HEK293 (cell line): ENCODE measurements around the gene SCAND1.

Source experiments
- CTCF ChIP-seq: fragments of 450-650 bp; formaldehyde crosslinking; IDR thresholded peaks from 2 replicates; pipeline ENCODE4 v1.5.1; 2016; ENCODE audit warnings: missing biosample characterization, missing genetic modification characterization
- KLF16 ChIP-seq: fragments of 450-650 bp; formaldehyde crosslinking; IDR thresholded peaks from 2 replicates; pipeline ENCODE4 v1.5.1; 2017; ENCODE audit warnings: missing biosample characterization, missing genetic modification characterization
- SP2 ChIP-seq: fragments of 450-650 bp; formaldehyde crosslinking; IDR thresholded peaks from 2 replicates; pipeline ENCODE4 v1.5.1; 2016; ENCODE audit warnings: missing biosample characterization, missing genetic modification characterization
- ZBTB7A ChIP-seq: fragments of 450-650 bp; formaldehyde crosslinking; IDR thresholded peaks from 2 replicates; pipeline ENCODE4 v1.5.1; 2016; ENCODE audit warnings: low read depth, missing biosample characterization, missing genetic modification characterization
- ZNF114 ChIP-seq: fragments of 450-650 bp; formaldehyde crosslinking; IDR thresholded peaks from 2 replicates; pipeline ENCODE4 v1.5.0; 2017; ENCODE audit warnings: missing biosample characterization, missing genetic modification characterization
- ZNF354C ChIP-seq: fragments of 450-650 bp; formaldehyde crosslinking; IDR thresholded peaks from 2 replicates; pipeline ENCODE4 v1.5.1; 2016; ENCODE audit warnings: missing biosample characterization, missing genetic modification characterization, low read depth, borderline replicate concordance
- ZNF530 ChIP-seq: fragments of 450-650 bp; formaldehyde crosslinking; IDR thresholded peaks from 2 replicates; pipeline ENCODE4 v1.5.1; 2016; ENCODE audit warnings: low read depth, missing biosample characterization, missing genetic modification characterization
- ZNF558 ChIP-seq: fragments of 450-650 bp; formaldehyde crosslinking; IDR thresholded peaks from 2 replicates; pipeline ENCODE4 v1.5.1; 2016; ENCODE audit warnings: missing biosample characterization, missing genetic modification characterization
- ZSCAN30 ChIP-seq: fragments of 450-650 bp; IDR thresholded peaks from 2 replicates; pipeline ENCODE4 v1.5.1; 2018; ENCODE audit warnings: missing biosample characterization, mild to moderate bottlenecking, missing genetic modification characterization, moderate library complexity
- TF ChIP-seq, protein P1 (sequence below): fragments of 450-650 bp; formaldehyde crosslinking; IDR thresholded peaks from 2 replicates; pipeline ENCODE4 v1.5.1; 2016; ENCODE audit warnings: missing biosample characterization, missing genetic modification characterization

DNA sequence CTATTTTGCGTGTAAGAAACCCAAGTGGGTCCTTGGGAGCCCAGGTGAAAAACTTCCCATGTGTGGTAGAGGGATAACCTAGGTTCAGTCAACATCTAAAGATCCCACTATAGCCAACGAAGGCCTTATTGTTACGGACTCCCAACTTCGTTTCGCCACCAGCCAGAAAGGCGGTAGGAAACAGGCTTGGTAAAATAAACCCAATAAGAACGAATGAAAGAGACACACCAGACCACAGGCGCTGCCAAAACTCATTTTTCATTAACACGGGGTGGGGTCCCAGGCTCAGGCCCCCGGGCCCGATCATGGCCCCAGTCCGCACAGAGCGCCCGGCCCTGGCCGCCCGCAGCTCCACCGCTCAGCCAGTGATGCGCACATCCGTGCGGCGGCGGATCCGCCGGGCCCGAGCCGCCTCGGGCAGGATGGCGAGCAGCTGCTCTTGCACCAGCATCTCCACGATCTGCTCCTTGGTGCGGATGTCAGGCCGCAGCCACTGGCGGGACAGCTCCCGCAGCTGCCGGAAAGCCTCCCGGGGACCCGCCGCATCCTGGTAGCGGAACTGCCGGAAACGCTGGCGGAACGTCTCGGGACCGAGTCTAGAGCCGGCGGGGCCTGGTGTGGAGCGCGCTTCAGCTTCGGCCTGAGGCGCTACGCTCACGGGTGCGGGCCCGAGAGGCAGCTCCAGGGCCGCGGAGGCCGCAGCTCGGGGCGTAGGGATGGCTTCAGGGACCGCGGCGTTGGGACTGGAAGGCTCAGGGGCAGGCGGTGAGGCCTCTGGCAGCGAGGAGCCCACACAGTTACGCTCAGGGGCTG lies 709 bp downstream of the SCAND1 start:
- no peak for TF ChIP-seq CTCF
- no peak for TF ChIP-seq ZNF114 (tag by site-specific recombination)
- TF ChIP-seq ZNF558 = no peak
- TF ChIP-seq SP2 (tag by site-specific recombination) = no peak
- TF ChIP-seq ZNF530 (tag by site-specific recombination) = no peak
- no peak for TF ChIP-seq KLF16 (tag by site-specific recombination)
- no peak for TF ChIP-seq ZBTB7A
- TF ChIP-seq, protein P1, sequence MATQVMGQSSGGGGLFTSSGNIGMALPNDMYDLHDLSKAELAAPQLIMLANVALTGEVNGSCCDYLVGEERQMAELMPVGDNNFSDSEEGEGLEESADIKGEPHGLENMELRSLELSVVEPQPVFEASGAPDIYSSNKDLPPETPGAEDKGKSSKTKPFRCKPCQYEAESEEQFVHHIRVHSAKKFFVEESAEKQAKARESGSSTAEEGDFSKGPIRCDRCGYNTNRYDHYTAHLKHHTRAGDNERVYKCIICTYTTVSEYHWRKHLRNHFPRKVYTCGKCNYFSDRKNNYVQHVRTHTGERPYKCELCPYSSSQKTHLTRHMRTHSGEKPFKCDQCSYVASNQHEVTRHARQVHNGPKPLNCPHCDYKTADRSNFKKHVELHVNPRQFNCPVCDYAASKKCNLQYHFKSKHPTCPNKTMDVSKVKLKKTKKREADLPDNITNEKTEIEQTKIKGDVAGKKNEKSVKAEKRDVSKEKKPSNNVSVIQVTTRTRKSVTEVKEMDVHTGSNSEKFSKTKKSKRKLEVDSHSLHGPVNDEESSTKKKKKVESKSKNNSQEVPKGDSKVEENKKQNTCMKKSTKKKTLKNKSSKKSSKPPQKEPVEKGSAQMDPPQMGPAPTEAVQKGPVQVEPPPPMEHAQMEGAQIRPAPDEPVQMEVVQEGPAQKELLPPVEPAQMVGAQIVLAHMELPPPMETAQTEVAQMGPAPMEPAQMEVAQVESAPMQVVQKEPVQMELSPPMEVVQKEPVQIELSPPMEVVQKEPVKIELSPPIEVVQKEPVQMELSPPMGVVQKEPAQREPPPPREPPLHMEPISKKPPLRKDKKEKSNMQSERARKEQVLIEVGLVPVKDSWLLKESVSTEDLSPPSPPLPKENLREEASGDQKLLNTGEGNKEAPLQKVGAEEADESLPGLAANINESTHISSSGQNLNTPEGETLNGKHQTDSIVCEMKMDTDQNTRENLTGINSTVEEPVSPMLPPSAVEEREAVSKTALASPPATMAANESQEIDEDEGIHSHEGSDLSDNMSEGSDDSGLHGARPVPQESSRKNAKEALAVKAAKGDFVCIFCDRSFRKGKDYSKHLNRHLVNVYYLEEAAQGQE = peak; percentile 81
- no peak for TF ChIP-seq ZNF354C (tag by site-specific recombination)
- no peak for TF ChIP-seq ZSCAN30
